Activated CD4-positive, alpha-beta T cell treated with anti-CD3 and anti-CD28 coated beads, Interleukin-10, Interleukin-2, amounts not matched to agents 100 ng/mL and 50 ng/mL, durations not matched to agents 16 hours and 8 hours (primary cell): ENCODE results near the gene NEO1.

Source experiments
- DNase-seq: peaks from one replicate; pipeline ENCODE4 v3.0.0-alpha.2; 2020

Gene NEO1

DNA sequence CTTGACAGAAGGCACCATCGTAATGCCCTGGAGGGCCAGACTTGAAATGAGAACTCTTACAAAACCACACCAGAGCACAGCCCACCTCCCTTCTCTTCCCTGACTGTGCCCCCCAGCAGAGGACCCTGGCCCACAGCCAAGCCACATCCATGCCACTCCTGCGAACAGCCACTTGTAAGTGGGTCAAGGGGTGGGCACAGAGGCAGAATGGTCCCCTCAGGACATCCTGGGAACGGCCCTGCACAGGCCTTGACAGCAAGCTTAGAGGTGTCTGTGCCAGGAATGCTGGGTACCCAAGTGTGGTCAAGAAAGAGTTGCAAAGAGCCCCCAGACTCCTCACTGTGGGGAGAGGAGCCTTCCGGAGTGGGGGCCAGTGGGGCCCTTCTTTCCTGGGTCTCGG lies 283.2 kb downstream of the NEO1 start:
- DNase-seq, result no peak

DNA sequence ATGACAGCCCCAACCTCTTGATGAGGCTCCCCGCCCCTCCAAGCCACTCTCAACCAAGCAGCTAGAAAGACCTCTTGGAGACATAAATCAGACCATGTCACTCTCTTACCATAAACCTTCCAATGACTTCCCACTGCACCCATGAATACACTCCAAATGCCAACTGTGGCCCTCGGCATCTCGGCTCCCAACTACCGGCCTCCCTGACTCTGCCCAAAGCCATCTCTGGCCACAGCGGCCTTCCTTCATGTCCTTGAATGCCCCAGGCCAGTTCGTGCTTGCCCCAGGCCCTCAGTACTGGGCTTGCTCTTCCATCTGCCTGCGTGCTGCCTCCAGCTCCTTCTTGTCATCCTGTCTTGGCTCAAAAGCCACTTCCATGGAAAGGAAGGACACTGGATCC lies 284.5 kb downstream of the NEO1 start:
- no peak for DNase-seq

DNA sequence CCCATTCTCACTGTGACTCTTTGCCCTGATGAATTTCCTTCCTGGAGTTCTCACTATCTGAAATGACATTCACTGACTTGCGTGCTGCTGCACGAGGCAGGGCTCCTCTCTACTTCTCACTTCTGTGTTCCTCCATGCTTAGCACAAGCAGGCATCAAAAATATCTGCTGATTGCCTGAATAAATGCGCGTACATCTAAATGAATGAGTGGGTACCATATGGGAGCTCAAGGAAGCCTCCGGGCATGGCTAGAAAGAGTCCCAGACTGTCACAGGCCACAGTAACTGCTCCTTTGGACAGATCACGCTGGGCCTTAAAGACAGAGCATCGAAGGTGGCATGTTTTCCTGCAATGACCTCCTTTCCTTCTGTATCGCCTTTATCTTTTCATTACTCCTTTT lies 284.9 kb downstream of the NEO1 start:
- no peak for DNase-seq

DNA sequence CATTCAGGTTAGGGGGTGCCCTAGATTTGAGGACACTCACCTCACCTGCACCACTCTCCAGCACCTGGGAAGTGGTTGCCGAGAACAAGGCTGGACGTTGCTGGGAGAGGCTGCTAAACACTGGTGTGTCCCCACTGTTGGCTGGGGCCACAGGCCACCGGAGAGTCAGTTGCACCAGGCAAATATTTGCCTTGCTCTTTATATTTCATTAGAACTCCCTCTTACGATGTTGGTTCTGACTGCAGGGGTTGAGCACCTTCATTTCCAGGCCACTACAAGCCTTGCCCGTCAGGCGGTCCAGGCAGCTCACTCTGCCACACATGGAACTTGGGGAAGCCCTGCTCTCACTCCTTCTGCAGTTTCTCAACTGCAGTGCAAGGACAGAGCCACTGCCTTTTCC lies 285.8 kb downstream of the NEO1 start:
- DNase-seq, result no peak

DNA sequence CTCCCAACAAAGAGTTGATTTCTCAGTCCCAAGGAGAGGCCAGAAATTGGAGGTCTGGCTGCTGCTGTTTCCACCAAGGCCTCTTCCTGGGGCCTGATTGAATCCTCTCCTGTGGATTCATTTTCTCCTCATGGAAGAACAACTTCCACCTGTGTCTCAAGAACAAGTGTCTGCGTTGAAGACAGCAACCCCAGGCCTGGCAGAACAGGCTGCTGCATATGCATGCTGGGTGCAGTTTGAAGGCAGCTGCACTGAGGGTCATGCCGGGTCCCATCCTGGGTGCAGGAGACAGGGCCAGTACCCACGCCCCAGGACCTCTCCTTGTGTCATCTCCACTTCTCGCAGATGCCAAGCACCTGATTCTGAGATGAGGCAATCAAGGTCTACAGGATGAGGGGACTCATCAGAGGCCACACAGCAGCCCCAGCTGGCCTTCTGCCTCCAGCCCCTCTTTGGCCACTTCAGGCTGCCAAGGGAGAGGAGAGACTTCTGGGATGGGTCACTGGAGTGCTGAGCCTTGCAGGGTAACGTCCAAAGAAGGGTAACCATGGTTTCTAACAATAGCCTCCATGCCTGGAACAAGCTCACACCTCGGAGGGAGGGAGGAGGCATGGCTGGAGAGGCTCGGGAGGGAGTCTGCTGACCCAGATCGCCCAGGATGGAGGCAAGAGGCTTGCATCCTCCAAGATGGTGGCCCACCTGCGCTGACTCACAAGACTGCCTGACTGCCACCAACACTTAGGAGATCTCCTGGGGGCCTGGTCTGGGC lies 286.5 kb downstream of the NEO1 start:
- DNase-seq, result no peak

DNA sequence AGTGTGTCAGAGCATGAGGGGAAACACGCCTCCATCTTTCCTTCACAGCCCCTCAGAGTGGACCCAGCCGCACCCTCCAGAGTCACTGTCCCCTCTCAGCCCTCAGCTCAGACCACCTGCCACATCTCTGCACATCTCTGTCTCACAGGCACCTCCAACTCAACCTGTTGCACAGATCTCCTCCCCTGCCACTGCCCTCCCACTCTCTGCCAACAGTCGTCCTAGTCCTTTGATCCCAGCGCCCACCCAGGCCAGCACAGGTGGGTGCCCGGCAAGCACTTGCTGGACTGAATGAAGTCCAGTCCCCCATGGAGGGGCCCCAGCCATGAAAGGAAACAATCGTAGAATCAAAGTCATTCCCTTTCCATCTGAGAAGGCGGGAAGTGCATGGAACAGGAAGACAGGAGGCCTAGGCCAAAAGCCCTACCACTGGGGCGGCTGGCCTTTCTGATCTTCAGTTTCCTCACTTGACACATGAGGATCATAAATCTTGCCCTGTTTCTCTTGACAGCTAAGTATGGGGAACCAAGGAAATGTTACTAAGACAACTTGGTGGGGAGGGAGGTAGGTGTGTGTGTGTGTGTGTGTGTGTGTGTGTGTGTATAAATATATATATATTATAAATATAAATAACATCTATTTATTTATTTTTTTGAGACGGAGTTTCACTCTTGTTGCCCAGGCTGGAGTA lies 288.4 kb downstream of the NEO1 start:
- DNase-seq, result no peak

DNA sequence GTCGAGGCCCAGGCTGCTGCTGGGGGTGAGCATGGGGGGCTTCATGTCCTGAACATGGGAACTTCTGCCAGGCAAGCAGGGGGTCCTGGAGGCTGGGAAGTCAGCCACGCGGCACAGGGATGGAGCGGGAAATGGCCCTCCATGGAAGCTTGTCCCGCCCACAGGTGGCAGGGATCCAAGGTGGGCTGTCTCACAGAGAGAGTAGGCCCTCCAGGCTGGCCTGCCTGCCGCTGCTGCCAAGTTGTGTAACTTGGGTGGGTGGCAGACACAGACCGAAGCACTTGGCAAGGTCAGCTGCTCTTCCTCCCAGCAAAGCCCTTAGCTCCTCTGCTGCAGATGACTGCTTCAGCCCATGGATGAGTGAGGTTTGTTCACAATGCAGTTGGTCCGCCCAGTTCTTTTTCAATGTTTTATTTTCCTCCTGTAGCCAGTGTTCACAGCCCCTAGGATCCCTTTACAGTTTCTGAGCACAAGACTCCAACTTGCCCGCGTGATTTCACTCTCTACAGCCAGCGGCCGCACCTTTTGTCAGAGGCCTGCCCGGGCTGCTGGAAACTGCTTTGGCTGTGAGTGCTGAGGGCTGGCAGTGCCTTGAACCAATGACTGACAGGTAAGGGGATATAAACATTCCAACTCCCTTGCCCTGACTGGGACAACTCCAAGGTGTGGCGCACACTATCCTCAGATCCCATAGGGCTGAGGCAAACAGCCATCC lies 289.8 kb downstream of the NEO1 start:
- DNase-seq, result no peak

DNA sequence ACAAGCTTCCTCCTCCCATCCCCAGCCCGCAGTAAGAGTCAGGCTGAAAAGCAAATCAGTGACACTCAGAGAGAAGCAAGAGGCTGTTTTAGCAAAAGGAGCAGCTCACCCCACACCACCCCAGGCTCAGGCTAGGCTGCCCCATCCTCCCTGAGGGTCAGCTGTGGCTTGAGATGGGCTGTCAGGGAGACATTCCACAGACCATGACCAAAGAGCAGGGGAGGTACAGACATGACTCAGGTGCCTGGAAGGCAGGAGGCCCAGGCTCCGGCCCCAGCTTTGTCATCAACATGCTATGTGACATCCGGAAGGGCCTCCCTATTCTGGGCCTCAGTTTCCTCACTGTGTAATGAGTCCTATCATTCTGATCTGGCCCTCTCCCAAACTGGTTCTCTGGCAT lies 291.8 kb downstream of the NEO1 start:
- no peak for DNase-seq

DNA sequence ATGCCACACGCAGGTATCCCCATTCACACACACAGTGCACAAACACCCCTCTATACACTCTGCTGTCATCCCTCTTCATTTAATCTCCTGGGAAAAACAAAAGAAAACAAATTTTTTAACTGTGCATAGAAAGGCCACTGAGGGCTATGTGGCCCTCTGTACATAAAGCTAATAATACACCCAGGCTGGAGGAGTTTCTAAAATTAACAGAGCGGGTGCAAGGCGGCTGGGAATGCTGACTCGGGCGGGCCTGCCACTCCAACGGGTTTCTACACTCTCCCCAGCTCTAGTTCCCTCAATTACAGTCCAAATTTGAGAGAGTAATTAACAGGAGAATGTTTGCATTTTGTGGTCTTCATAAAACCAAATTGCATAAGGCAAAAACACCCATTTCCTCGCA lies 293.4 kb downstream of the NEO1 start:
- no peak for DNase-seq

DNA sequence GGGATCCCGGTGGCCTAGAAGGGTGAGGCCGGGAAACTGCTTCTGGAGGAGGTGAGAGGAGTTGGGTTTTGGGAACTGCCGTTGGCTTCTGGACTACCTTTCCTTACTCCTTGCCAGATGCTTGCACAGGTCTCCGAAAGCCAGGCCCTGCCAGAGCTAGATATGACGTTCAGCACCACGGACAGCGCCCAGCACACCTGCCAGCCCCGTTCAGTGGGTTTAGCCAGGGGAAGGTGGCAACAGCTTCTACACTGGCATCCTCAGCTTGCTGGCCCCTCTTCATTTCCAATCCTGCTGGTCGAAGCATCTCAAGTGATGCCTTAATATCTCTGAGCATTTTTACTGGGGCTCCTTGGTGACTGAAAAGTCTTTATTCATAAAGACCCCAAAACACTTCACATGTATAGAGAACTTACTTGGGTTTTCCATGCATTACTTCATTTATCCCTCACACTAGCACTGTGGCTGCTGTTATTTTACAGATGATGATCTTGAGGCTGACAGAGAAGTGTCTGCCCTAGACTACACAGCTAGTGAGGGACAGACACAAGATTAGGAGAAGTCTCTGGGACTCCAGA lies 294.6 kb downstream of the NEO1 start:
- peak; percentile 56 for DNase-seq

DNA sequence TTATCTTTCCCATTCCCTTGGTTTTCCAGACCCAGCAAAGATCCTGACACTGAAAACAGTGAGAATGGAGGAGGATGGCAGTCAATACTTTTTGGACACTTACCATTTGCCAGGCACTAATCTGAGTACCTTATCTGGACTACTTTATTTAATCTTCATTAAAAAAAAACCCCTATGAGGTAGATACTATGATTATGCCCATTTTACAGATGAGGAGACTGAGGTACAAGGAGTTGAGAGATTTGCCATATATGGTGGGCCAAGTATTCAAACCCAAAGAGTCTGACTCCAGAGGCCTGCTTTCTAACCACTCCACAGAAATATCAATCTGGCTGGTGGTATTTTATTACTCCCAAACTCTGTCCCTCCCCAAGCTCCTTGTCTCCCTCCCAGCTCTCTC lies 296.9 kb downstream of the NEO1 start:
- no peak for DNase-seq

DNA sequence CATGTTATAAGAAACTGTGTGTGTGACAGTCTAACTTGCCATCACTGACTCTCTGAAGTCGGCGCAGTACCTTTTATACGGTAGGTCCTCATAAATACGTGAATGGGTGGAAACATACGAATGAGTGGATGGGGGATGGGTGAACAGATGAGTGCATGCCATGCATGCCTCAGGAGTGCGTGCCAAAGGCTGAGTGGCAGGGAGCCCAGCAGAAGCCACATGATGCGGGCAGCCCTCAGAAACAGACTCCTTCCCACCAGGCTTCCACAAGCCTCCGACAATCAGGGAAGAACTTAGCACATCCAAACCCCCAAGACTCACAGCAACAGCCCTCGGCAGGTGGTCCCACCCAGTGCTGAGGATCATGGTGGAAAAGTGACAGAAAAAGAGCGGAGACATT lies 299.8 kb downstream of the NEO1 start:
- no peak for DNase-seq

DNA sequence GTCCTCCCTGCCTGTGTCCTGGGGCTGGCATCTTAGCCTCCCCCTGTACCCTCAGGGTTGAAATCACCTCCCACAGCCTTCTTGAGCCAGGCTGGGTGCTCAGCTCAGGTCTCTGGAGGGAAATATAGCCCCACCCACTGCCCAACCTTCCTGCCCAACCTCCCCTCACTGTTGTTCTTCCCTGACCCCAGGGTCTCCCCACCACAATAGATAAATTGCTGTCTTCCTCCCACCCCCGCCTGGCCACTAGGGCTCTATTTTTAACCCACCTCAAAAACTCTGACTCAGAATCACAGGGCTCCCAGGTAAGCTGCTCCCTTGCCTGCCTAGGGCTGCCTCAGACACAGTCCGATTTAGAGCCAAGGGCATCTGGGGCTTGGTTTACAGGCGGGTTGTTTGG lies 301.5 kb downstream of the NEO1 start:
- DNase-seq, result no peak

DNA sequence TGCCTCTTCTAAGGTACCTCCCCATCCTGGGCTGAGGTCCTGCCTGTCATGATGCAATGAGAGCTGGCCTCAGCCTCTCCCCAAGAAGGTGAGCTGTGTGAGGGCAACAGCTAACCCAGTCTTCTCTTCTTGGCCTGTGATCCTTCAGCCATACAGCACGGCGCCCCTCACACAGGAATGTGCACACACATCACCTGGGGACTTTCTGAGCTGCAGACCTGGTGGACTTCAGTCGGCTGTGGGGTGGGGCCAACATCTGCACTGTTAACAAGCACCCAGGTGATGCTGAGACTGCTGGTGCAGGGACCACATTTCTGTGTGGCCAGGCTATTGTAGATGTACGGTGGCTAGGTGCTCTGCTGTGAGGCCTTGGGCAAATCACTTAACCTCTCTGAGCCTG lies 302.0 kb downstream of the NEO1 start:
- no peak for DNase-seq
